NT2/D1 (cell line): ENCODE results near the gene OR52B2.

Experiments
- YY1 ChIP-seq: IDR thresholded peaks from 2 replicates; pipeline ENCODE4 v1.6.1; 2011; ENCODE audit not compliant: insufficient read length, insufficient read depth
- ZNF274 ChIP-seq: IDR thresholded peaks from 2 replicates; pipeline ENCODE4 v1.6.1; 2011; ENCODE audit warnings: mild to moderate bottlenecking, low read depth, low read length

- TF ChIP-seq ZNF274, result no peak
- no peak for TF ChIP-seq YY1
These were observed 40.5 kb downstream of the OR52B2 start for GRCh38 chr11:6129635-6130034.
